Myocyte (in vitro differentiated cells): ENCODE data around the gene C19orf73. TPM values are rescaled to one million over a fixed set of nuclear protein-coding genes. Genes with fewer than 3 reads are reported as not detected.
A peak's percentile ranks its signal among the peaks of the same experiment; 100 is the strongest.
"Not testable (repeated sequence)": the region's sequence is repeated elsewhere in the genome, so short reads cannot be mapped to it uniquely, and the experiment has no call there.

Experiments
- DNase-seq: peaks from one replicate; pipeline ENCODE4 v3.0.0-alpha.2; 2012; ENCODE audit warnings: low read depth
- total RNA-seq: library from RNA; depleted of rRNA; stranded (reverse); fragments of >200 nt; gene quantifications from 2 replicates; pipeline ENCODE4 v1.2.3, GENCODE V29; 2014

Gene C19orf73
- total RNA-seq, 1 donor from 2014 or later, result not detected

- not testable (repeated sequence) for DNase-seq
Observed at GRCh38 chr19:49123285-49123684, 4.3 kb upstream of the C19orf73 start.

GRCh38 chr19:49121841-49122240, 2.9 kb upstream of the C19orf73 start:
- not testable (repeated sequence) for DNase-seq

GRCh38 chr19:49120868-49121267, 1.9 kb upstream of the C19orf73 start:
- DNase-seq, result no peak

GRCh38 chr19:49120325-49120683, 1.4 kb upstream of the C19orf73 start:
- no peak for DNase-seq

- peak; percentile 72 for DNase-seq
Observed at GRCh38 chr19:49119411-49120324, 725 bp upstream of the C19orf73 start, which contains the start of gene PPFIA3. TSS of gene PPFIA3 (plus strand) at chr19:49119544. CDS start at chr19:49127874, 8,330 bp downstream.

- DNase-seq, result no peak
Observed at GRCh38 chr19:49117677-49118564, 1.0 kb downstream of the C19orf73 start.

- DNase-seq, result no peak
Observed at GRCh38 chr19:49116544-49116943, 2.4 kb downstream of the C19orf73 start.

- peak; percentile 67 for DNase-seq
Observed at GRCh38 chr19:49114630-49115363, 4.1 kb downstream of the C19orf73 start.

- peak; percentile 77 for DNase-seq
Observed at GRCh38 chr19:49113762-49114629, 4.9 kb downstream of the C19orf73 start, which contains the start of gene LIN7B. TSS of gene LIN7B (plus strand) at chr19:49114370. CDS start at chr19:49114405, 35 bp downstream.

- no peak for DNase-seq
Observed at GRCh38 chr19:49111218-49111998, 7.5 kb downstream of the C19orf73 start.

- DNase-seq, result peak; percentile 25
Observed at GRCh38 chr19:49110567-49110966, 8.4 kb downstream of the C19orf73 start.

GRCh38 chr19:49109569-49110233, 9.2 kb downstream of the C19orf73 start:
- DNase-seq, result no peak

GRCh38 chr19:49109051-49109450, 9.9 kb downstream of the C19orf73 start:
- DNase-seq, result no peak

GRCh38 chr19:49107625-49108459, 11.1 kb downstream of the C19orf73 start:
- no peak for DNase-seq

GRCh38 chr19:49106648-49107135, 12.3 kb downstream of the C19orf73 start:
- DNase-seq, result peak; percentile 50

GRCh38 chr19:49104229-49104864, 14.6 kb downstream of the C19orf73 start:
- no peak for DNase-seq
